ENCODE results near the gene C3. TPM values are rescaled to one million over a fixed set of nuclear protein-coding genes. Genes with fewer than 3 reads are reported as not detected.

C3 gene
- total and polyA plus RNA-seq, 2 of the 13 experiments (the other 11 are each of a cell fraction or from before 2014, with no cell fraction given): 1,455 to 6,272 TPM

- TF ChIP-seq HNRNPLL (IDR thresholded peaks at IDR 0.05; ENCODE audit: low read depth, low read length, poor library complexity, severe bottlenecking) (no peak), FIP1L1 (IDR thresholded peaks at IDR 0.05; ENCODE audit: borderline replicate concordance, insufficient read depth, low read depth, low read length) (no peak), MIXL1 (CRISPR knock-in tag; IDR thresholded peaks at IDR 0.05) (no peak), NFE2 (CRISPR knock-in tag; IDR thresholded peaks at IDR 0.05) (no peak), GABPB1 (CRISPR knock-in tag; IDR thresholded peaks at IDR 0.05) (peak; percentile 77), ZNF619 (CRISPR knock-in tag; IDR thresholded peaks at IDR 0.05) (no peak), MLX (CRISPR knock-in tag; IDR thresholded peaks at IDR 0.05) (no peak), ZBTB14 (CRISPR knock-in tag; IDR thresholded peaks at IDR 0.05) (no peak), ATM (IDR thresholded peaks at IDR 0.05; ENCODE audit: borderline replicate concordance) (no peak), ZBTB3 (CRISPR knock-in tag; IDR thresholded peaks at IDR 0.05; ENCODE audit: borderline replicate concordance, low read depth) (no peak), SALL2 (CRISPR knock-in tag; IDR thresholded peaks at IDR 0.05) (no peak), ZNF329 (CRISPR knock-in tag; IDR thresholded peaks at IDR 0.05; ENCODE audit: low read depth) (no peak), YEATS4 (CRISPR knock-in tag; IDR thresholded peaks at IDR 0.05; ENCODE audit: borderline replicate concordance) (no peak), EZH2 (conservative IDR thresholded peaks at IDR 0.05; ENCODE audit: low read depth, low read length) (no peak), RFXAP (CRISPR knock-in tag; IDR thresholded peaks at IDR 0.05; ENCODE audit: borderline replicate concordance) (no peak), ZNF431 (CRISPR knock-in tag; IDR thresholded peaks at IDR 0.05; ENCODE audit: borderline replicate concordance, low read depth) (no peak), ZNF549 (CRISPR knock-in tag; IDR thresholded peaks at IDR 0.05) (no peak), ZNF460 (CRISPR knock-in tag; IDR thresholded peaks at IDR 0.05; ENCODE audit: borderline replicate concordance) (no peak), ZNF256 (CRISPR knock-in tag; conservative IDR thresholded peaks at IDR 0.05) (no peak)
- TF ChIP-seq, protein P1, sequence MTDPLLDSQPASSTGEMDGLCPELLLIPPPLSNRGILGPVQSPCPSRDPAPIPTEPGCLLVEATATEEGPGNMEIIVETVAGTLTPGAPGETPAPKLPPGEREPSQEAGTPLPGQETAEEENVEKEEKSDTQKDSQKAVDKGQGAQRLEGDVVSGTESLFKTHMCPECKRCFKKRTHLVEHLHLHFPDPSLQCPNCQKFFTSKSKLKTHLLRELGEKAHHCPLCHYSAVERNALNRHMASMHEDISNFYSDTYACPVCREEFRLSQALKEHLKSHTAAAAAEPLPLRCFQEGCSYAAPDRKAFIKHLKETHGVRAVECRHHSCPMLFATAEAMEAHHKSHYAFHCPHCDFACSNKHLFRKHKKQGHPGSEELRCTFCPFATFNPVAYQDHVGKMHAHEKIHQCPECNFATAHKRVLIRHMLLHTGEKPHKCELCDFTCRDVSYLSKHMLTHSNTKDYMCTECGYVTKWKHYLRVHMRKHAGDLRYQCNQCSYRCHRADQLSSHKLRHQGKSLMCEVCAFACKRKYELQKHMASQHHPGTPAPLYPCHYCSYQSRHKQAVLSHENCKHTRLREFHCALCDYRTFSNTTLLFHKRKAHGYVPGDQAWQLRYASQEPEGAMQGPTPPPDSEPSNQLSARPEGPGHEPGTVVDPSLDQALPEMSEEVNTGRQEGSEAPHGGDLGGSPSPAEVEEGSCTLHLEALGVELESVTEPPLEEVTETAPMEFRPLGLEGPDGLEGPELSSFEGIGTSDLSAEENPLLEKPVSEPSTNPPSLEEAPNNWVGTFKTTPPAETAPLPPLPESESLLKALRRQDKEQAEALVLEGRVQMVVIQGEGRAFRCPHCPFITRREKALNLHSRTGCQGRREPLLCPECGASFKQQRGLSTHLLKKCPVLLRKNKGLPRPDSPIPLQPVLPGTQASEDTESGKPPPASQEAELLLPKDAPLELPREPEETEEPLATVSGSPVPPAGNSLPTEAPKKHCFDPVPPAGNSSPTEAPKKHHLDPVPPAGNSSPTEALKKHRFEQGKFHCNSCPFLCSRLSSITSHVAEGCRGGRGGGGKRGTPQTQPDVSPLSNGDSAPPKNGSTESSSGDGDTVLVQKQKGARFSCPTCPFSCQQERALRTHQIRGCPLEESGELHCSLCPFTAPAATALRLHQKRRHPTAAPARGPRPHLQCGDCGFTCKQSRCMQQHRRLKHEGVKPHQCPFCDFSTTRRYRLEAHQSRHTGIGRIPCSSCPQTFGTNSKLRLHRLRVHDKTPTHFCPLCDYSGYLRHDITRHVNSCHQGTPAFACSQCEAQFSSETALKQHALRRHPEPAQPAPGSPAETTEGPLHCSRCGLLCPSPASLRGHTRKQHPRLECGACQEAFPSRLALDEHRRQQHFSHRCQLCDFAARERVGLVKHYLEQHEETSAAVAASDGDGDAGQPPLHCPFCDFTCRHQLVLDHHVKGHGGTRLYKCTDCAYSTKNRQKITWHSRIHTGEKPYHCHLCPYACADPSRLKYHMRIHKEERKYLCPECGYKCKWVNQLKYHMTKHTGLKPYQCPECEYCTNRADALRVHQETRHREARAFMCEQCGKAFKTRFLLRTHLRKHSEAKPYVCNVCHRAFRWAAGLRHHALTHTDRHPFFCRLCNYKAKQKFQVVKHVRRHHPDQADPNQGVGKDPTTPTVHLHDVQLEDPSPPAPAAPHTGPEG (CRISPR knock-in tag; IDR thresholded peaks at IDR 0.05): no peak
- TF ChIP-seq, protein P2, sequence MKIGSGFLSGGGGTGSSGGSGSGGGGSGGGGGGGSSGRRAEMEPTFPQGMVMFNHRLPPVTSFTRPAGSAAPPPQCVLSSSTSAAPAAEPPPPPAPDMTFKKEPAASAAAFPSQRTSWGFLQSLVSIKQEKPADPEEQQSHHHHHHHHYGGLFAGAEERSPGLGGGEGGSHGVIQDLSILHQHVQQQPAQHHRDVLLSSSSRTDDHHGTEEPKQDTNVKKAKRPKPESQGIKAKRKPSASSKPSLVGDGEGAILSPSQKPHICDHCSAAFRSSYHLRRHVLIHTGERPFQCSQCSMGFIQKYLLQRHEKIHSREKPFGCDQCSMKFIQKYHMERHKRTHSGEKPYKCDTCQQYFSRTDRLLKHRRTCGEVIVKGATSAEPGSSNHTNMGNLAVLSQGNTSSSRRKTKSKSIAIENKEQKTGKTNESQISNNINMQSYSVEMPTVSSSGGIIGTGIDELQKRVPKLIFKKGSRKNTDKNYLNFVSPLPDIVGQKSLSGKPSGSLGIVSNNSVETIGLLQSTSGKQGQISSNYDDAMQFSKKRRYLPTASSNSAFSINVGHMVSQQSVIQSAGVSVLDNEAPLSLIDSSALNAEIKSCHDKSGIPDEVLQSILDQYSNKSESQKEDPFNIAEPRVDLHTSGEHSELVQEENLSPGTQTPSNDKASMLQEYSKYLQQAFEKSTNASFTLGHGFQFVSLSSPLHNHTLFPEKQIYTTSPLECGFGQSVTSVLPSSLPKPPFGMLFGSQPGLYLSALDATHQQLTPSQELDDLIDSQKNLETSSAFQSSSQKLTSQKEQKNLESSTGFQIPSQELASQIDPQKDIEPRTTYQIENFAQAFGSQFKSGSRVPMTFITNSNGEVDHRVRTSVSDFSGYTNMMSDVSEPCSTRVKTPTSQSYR (CRISPR knock-in tag; IDR thresholded peaks at IDR 0.05; ENCODE audit: borderline replicate concordance): no peak
These were observed 13.7 kb upstream of the C3 start (continued) for GRCh38 chr19:6734096-6734696.
